GM12891 (cell line): ENCODE data around the gene PLSCR2.

Experiments used
- DNase-seq: peaks from one replicate; pipeline ENCODE4 v3.0.0; 2011; ENCODE audit warnings: low spot score; ENCODE audit not compliant: insufficient read length
- FAIRE-seq: peaks from 2 replicates; lab custom pipeline; 2011; peaks lifted over from hg19 to GRCh38; lab: Jason Lieb, UNC
- PAX5 ChIP-seq: IDR thresholded peaks from 2 replicates; pipeline ENCODE4 v1.6.1; 2011; ENCODE audit warnings: low read length, moderate library complexity, mild to moderate bottlenecking; ENCODE audit not compliant: insufficient read depth, severe bottlenecking
- POLR2A ChIP-seq: IDR thresholded peaks from 2 replicates; pipeline ENCODE4 v1.6.1; 2011; ENCODE audit warnings: low read depth, low read length, control low read depth
- POLR2AphosphoS5 ChIP-seq: IDR thresholded peaks from 2 replicates; pipeline ENCODE4 v1.6.1; 2011; ENCODE audit warnings: low read depth, low read length, control low read depth
- POU2F2 ChIP-seq: IDR thresholded peaks from 2 replicates; pipeline ENCODE4 v1.6.1; 2011; ENCODE audit warnings: low read depth, mild to moderate bottlenecking, control low read depth, low read length, moderate library complexity
- SPI1 ChIP-seq: IDR thresholded peaks from 2 replicates; pipeline ENCODE4 v1.6.1; 2011; ENCODE audit warnings: low read depth, low read length, control low read depth
- TAF1 ChIP-seq: IDR thresholded peaks from 2 replicates; pipeline ENCODE4 v1.6.1; 2011; ENCODE audit warnings: low read depth, low read length, control low read depth

The PLSCR2 gene

GRCh38 chr3:146395164-146395563, 74.2 kb downstream of the PLSCR2 start:
- no peak for FAIRE-seq
- TF ChIP-seq POLR2A (no peak), TAF1 (no peak), PAX5 (no peak), POU2F2 (no peak), POLR2AphosphoS5 (no peak), SPI1 (no peak)
- no peak for DNase-seq

DNA sequence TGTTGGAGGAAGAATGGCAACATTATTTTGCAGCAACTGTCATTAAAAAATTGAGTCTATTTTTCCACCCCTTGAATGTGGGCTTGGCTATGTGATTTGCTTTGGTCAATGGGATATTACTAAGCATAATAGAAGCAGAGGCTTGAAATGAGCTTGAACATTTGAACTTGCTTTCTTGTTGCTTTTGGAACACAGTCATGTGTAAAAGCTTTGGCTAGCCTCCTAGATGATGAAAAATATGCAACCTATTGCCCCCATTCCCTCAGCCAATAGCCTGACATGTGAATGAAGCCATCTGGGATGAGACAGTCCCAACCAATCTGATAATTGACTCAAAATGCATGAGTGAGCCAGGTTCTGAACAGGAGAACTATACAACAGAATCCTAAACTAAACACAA, 78.4 kb downstream of the PLSCR2 start:
- FAIRE-seq (no peak), DNase-seq (no peak)
- TF ChIP-seq SPI1 (no peak), POU2F2 (no peak), POLR2A (no peak), POLR2AphosphoS5 (no peak), PAX5 (no peak)

- TF ChIP-seq SPI1 (no peak), TAF1 (no peak), POLR2AphosphoS5 (no peak), POU2F2 (no peak), POLR2A (no peak)
- DNase-seq, result no peak
- no peak for FAIRE-seq
Measured at GRCh38 chr3:146390006-146390772, 79.2 kb downstream of the PLSCR2 start.

GRCh38 chr3:146387566-146387965, 81.8 kb downstream of the PLSCR2 start:
- no peak for DNase-seq
- no peak for TF ChIP-seq TAF1
- no peak for TF ChIP-seq PAX5
- no peak for TF ChIP-seq POU2F2
- TF ChIP-seq SPI1, result no peak
- TF ChIP-seq POLR2AphosphoS5, result no peak
- no peak for TF ChIP-seq POLR2A
- no peak for FAIRE-seq

- FAIRE-seq (no peak), DNase-seq (no peak)
- TF ChIP-seq PAX5 (no peak), SPI1 (no peak), POLR2AphosphoS5 (no peak), POLR2A (no peak), TAF1 (no peak), POU2F2 (no peak)
Measured at GRCh38 chr3:146386936-146387335, 82.4 kb downstream of the PLSCR2 start.

DNA sequence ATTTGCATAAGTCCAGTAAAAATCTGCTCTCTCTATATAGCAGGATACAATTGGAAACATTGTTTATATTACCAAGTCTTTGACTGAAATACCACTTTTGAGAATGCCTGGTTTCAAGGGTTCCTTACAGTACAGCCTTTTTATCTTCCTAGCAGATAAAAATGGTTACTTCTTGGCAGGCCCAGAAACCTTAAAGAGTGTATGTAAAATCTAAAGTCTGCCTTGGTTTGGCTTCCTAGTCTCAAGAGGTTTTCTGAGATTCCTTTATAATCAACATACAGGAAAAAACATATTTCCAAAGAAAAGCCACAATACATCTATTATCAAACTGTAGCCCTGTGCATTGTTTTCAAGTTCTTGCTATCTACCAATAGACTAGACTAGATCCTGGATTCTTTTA, 84.6 kb downstream of the PLSCR2 start:
- DNase-seq, result no peak
- FAIRE-seq, result no peak
- TF ChIP-seq TAF1, result no peak
- TF ChIP-seq PAX5, result no peak
- TF ChIP-seq POLR2AphosphoS5, result no peak
